Measurements from ENCODE around the gene CAB39.
"Not testable (repeated sequence)": the region's sequence is repeated elsewhere in the genome, so short reads cannot be mapped to it uniquely, and the experiment has no call there.

The CAB39 gene

DNA sequence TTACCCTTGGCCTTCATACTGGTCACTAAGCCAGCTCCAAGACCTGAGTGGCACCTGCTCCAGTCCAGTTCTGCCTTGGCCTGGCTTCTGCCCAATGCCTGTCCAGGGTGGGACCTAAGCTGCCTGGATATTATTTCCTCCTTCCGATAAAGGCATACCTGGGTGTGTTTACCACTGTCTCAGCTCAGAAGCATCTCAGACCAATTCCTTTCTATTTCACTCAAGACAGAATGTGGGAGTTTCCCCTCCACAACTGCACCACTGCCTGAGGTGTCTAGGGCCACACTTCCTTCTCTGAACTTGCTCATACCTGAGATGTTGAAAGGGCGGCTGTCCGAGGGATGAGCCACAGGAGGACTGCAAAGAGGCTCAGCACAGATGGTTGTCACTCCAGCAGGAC lies 18.4 kb upstream of the CAB39 start:
- Histone ChIP-seq H3K36me3 (ENCODE audit: insufficient read depth, low read length) (no peaks in the 10 kb centered on the region), H3K9ac (ENCODE audit: low read depth, low read length) (no peak overlapping the region), H3K27ac (ENCODE audit: low read length) (no peak overlapping the region), H2AFZ (ENCODE audit: low read depth, low read length) (no peak overlapping the region), H3K4me1 (ENCODE audit: insufficient read depth, low read length) (no peaks in the 10 kb centered on the region), H3K27me3 (ENCODE audit: insufficient read depth, low read length, poor library complexity) (no peaks in the 10 kb centered on the region), H3K9me3 (ENCODE audit: insufficient read depth, low read length, severe bottlenecking) (no peaks in the 10 kb centered on the region), H3K4me3 (ENCODE audit: low read depth in 1 of 2, low read length in 2 of 2) (no peak overlapping the region), H4K20me1 (ENCODE audit: insufficient read depth, low read length) (no peaks in the 10 kb centered on the region), H3K79me2 (ENCODE audit: insufficient read depth, low read length) (no peaks in the 10 kb centered on the region), H3K4me2 (ENCODE audit: insufficient read depth, low read length) (no peak overlapping the region)
- DNase-seq (no peak), ATAC-seq (ENCODE audit: insufficient read depth, low read depth) (no peak)
- TF ChIP-seq, protein P1, sequence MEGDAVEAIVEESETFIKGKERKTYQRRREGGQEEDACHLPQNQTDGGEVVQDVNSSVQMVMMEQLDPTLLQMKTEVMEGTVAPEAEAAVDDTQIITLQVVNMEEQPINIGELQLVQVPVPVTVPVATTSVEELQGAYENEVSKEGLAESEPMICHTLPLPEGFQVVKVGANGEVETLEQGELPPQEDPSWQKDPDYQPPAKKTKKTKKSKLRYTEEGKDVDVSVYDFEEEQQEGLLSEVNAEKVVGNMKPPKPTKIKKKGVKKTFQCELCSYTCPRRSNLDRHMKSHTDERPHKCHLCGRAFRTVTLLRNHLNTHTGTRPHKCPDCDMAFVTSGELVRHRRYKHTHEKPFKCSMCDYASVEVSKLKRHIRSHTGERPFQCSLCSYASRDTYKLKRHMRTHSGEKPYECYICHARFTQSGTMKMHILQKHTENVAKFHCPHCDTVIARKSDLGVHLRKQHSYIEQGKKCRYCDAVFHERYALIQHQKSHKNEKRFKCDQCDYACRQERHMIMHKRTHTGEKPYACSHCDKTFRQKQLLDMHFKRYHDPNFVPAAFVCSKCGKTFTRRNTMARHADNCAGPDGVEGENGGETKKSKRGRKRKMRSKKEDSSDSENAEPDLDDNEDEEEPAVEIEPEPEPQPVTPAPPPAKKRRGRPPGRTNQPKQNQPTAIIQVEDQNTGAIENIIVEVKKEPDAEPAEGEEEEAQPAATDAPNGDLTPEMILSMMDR (IDR thresholded peaks at IDR 0.05; ENCODE audit: borderline replicate concordance, extremely low read depth, low read length, poor library complexity, severe bottlenecking), result no peak
- no peak for TF ChIP-seq EZH2 (IDR thresholded peaks at IDR 0.05; ENCODE audit: borderline replicate concordance, low read depth, low read length, severe bottlenecking)

GRCh38 chr2:230695551-230695950 lies 17.1 kb upstream of the CAB39 start:
- Histone ChIP-seq H3K27ac (ENCODE audit: low read length) (no peak overlapping the region), H3K9ac (ENCODE audit: low read depth, low read length) (no peak overlapping the region), H3K36me3 (ENCODE audit: insufficient read depth, low read length) (no peaks in the 10 kb centered on the region), H4K20me1 (ENCODE audit: insufficient read depth, low read length) (no peaks in the 10 kb centered on the region), H2AFZ (ENCODE audit: low read depth, low read length) (no peak overlapping the region), H3K4me2 (ENCODE audit: insufficient read depth, low read length) (no peak overlapping the region), H3K9me3 (ENCODE audit: insufficient read depth, low read length, severe bottlenecking) (no peaks in the 10 kb centered on the region), H3K4me1 (ENCODE audit: insufficient read depth, low read length) (no peaks in the 10 kb centered on the region), H3K4me3 (ENCODE audit: low read depth in 1 of 2, low read length in 2 of 2) (no peak overlapping the region), H3K27me3 (ENCODE audit: insufficient read depth, low read length, poor library complexity) (no peaks in the 10 kb centered on the region), H3K79me2 (ENCODE audit: insufficient read depth, low read length) (no peaks in the 10 kb centered on the region)
- no peak for TF ChIP-seq EZH2 (IDR thresholded peaks at IDR 0.05; ENCODE audit: borderline replicate concordance, low read depth, low read length, severe bottlenecking)
- TF ChIP-seq, protein P1 (IDR thresholded peaks at IDR 0.05; ENCODE audit: borderline replicate concordance, extremely low read depth, low read length, poor library complexity, severe bottlenecking), result no peak
- ATAC-seq (ENCODE audit: insufficient read depth, low read depth) (no peak), DNase-seq (no peak)

GRCh38 chr2:230696670-230697069 lies 16.0 kb upstream of the CAB39 start:
- Histone ChIP-seq H3K27ac (ENCODE audit: low read length) (no peak overlapping the region), H3K27me3 (ENCODE audit: insufficient read depth, low read length, poor library complexity) (no peaks in the 10 kb centered on the region), H3K9ac (ENCODE audit: low read depth, low read length) (no peak overlapping the region), H3K4me2 (ENCODE audit: insufficient read depth, low read length) (no peak overlapping the region), H3K9me3 (ENCODE audit: insufficient read depth, low read length, severe bottlenecking) (no peaks in the 10 kb centered on the region), H3K36me3 (ENCODE audit: insufficient read depth, low read length) (no peaks in the 10 kb centered on the region), H4K20me1 (ENCODE audit: insufficient read depth, low read length) (no peaks in the 10 kb centered on the region), H3K4me1 (ENCODE audit: insufficient read depth, low read length) (no peaks in the 10 kb centered on the region), H2AFZ (ENCODE audit: low read depth, low read length) (no peak overlapping the region), H3K79me2 (ENCODE audit: insufficient read depth, low read length) (no peaks in the 10 kb centered on the region), H3K4me3 (ENCODE audit: low read depth in 1 of 2, low read length in 2 of 2) (no peak overlapping the region)
- DNase-seq (no peak), ATAC-seq (ENCODE audit: insufficient read depth, low read depth) (no peak)
- TF ChIP-seq EZH2 (IDR thresholded peaks at IDR 0.05; ENCODE audit: borderline replicate concordance, low read depth, low read length, severe bottlenecking), result no peak
- TF ChIP-seq, protein P1 (IDR thresholded peaks at IDR 0.05; ENCODE audit: borderline replicate concordance, extremely low read depth, low read length, poor library complexity, severe bottlenecking), result no peak

GRCh38 chr2:230697676-230698075 lies 15.0 kb upstream of the CAB39 start:
- Histone ChIP-seq H3K4me1 (ENCODE audit: insufficient read depth, low read length) (no peaks in the 10 kb centered on the region), H3K4me3 (ENCODE audit: low read depth in 1 of 2, low read length in 2 of 2) (no peak overlapping the region), H3K9me3 (ENCODE audit: insufficient read depth, low read length, severe bottlenecking) (no peaks in the 10 kb centered on the region), H2AFZ (ENCODE audit: low read depth, low read length) (no peak overlapping the region), H3K4me2 (ENCODE audit: insufficient read depth, low read length) (no peak overlapping the region), H3K27me3 (ENCODE audit: insufficient read depth, low read length, poor library complexity) (no peaks in the 10 kb centered on the region), H3K36me3 (ENCODE audit: insufficient read depth, low read length) (no peaks in the 10 kb centered on the region), H3K27ac (ENCODE audit: low read length) (no peak overlapping the region), H4K20me1 (ENCODE audit: insufficient read depth, low read length) (no peaks in the 10 kb centered on the region), H3K79me2 (ENCODE audit: insufficient read depth, low read length) (no peaks in the 10 kb centered on the region), H3K9ac (ENCODE audit: low read depth, low read length) (no peak overlapping the region)
- no peak for TF ChIP-seq EZH2 (IDR thresholded peaks at IDR 0.05; ENCODE audit: borderline replicate concordance, low read depth, low read length, severe bottlenecking)
- TF ChIP-seq, protein P1 (IDR thresholded peaks at IDR 0.05; ENCODE audit: borderline replicate concordance, extremely low read depth, low read length, poor library complexity, severe bottlenecking), result no peak
- DNase-seq (no peak), ATAC-seq (ENCODE audit: insufficient read depth, low read depth) (no peak)

DNA sequence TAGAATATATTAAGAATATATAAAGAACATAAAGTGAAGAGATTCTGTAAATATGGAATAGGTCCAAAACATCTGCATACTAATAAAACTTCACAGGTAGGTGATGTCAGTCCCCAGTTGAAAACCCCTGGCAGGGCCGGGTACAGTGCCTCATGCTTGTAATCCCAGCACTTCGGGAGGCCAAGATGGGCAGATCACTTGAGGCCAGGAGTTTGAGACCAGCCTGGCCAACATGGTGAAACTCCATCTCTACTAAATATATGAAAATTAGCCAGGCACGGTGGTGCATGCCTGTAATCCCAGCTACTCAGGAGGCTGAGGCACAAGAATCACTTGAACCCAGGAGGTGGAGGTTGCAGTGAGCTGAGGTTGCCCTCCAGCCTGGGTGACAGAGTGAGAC lies 13.9 kb upstream of the CAB39 start:
- H3K4me3 ChIP-seq (ENCODE audit: low read depth in 1 of 2, low read length in 2 of 2); H2AFZ ChIP-seq (ENCODE audit: low read depth, low read length); H3K9me3 ChIP-seq (ENCODE audit: insufficient read depth, low read length, severe bottlenecking); H3K79me2 ChIP-seq (ENCODE audit: insufficient read depth, low read length); H3K36me3 ChIP-seq (ENCODE audit: insufficient read depth, low read length); H3K4me1 ChIP-seq (ENCODE audit: insufficient read depth, low read length); H4K20me1 ChIP-seq (ENCODE audit: insufficient read depth, low read length); DNase-seq; H3K27me3 ChIP-seq (ENCODE audit: insufficient read depth, low read length, poor library complexity); H3K4me2 ChIP-seq (ENCODE audit: insufficient read depth, low read length); H3K9ac ChIP-seq (ENCODE audit: low read depth, low read length); ATAC-seq (ENCODE audit: insufficient read depth, low read depth); H3K27ac ChIP-seq (ENCODE audit: low read length): not testable (repeated sequence)
